ENCODE measurements around the gene GOLGA6A. TPM values are rescaled to one million over a fixed set of nuclear protein-coding genes. Genes with fewer than 3 reads are reported as not detected.
"Not testable (repeated sequence)": the region's sequence is repeated elsewhere in the genome, so short reads cannot be mapped to it uniquely, and the experiment has no call there.

GOLGA6A gene
- total and polyA plus RNA-seq, 9 of the 15 experiments (the other 6 are each of a cell fraction or from before 2014, with no cell fraction given) = not detected

DNA sequence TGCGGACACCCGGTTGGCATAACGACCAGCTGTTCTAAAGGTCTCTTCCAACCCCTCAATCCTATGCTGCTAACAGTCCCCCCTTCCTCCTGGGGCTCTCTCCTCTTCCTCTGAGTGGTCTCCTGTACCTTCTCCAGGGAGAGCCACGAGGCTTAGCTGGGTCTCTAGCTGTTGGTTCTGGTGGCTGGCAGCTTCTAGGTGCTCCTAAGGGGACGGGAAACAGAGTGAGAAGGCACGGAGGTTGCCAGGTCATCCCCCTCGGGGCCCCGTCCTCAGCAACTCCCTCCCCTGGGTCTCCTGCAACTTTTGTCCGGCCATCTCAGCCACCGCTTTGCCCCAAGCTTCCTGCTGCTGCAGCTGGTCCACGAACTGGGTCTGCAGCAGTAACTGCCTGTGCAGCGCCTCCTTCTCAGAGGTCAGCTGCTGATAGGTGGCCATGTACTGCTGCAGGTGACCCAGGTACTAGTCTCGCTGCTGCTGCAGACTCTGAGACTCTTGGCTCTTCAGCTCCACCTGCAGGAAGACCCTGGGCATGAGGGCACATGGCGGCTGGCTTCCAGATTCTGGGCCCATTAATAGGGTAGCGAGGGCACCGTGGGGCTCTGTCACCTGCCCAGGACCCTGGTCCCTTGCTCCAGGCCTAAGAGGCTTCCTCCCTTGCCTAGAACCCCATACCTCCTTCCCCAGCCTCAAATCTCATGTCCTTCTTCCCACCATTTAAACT, 9.6 kb downstream of the GOLGA6A start:
- FAIRE-seq; ATAC-seq; CTCF ChIA-PET (ENCODE audit: low intra/inter-chr PET ratio): not testable (repeated sequence)

DNA sequence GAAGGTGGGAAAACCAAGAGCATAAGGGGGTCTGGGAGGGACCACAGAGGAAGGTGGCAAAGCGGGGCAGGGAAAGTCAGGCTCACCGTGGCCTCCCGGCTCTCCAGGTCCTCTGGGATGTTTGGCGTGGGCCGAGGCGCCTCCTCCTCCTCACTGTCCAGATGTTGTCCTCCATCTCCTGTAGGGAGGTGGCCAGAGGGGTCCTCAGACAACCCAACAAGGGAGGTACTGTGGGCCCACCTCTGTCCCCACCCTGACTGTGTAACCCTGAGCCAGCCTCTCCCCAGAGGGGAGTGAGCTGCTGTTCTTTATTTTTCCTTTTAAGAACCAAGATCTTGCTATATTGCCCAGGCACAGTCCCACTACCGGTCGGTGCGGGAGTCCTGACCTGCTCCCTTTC, 10.2 kb downstream of the GOLGA6A start:
- in situ Hi-C loops (cut with MboI) = loop anchor here (5.0 to 25.0 kb wide), 2 partner anchors 1410 to 1715 kb away; partner anchors contain the start of gene GOLGA6B
- H3K79me2 ChIP-seq (ENCODE audit: control insufficient read depth, insufficient read depth, low read length); FAIRE-seq; BruUV-seq (replicated peaks); H3K9me3 ChIP-seq (replicated peaks; ENCODE audit: control insufficient read depth, insufficient read depth, low read depth, low read length); H3K27me3 ChIP-seq (ENCODE audit: control insufficient read depth in 2 of 2, insufficient read depth in 2 of 2, low read length in 2 of 2); DNase-seq (ENCODE audit: extremely low read depth in 1 of 4, low spot score in 3 of 4); POLR2A ChIA-PET; intact Hi-C loops (cut with micrococcal nuclease); ATAC-seq; H4K20me1 ChIP-seq (replicated peaks; ENCODE audit: control insufficient read depth, insufficient read depth, low read length); H3K27ac ChIP-seq (ENCODE audit: extremely low read depth, low read depth, low read length); H3K9me1 ChIP-seq (ENCODE audit: control insufficient read depth, insufficient read depth, low read length); CTCF ChIA-PET (ENCODE audit: low intra/inter-chr PET ratio); H2AFZ ChIP-seq (ENCODE audit: low read depth, low read length); H3K36me3 ChIP-seq (ENCODE audit: control insufficient read depth, insufficient read depth, low read length); H3K4me3 ChIP-seq; H3K4me2 ChIP-seq (ENCODE audit: insufficient read depth, low read length); H3K9ac ChIP-seq (ENCODE audit: insufficient read depth in 1 of 2, low read depth in 2 of 2, low read length in 2 of 2); H3K4me1 ChIP-seq (replicated peaks in 1 of 2; ENCODE audit: control insufficient read depth in 2 of 2, insufficient read depth in 2 of 2, low read length in 2 of 2): not testable (repeated sequence)
- WGBS (ENCODE audit: insufficient coverage, low coverage, missing lambda C conversion rate) = no CpG with 5 or more reads among the region's 9 CpGs

More for the DNA sequence above, 9.6 kb downstream of the GOLGA6A start:
- intact Hi-C loops (cut with micrococcal nuclease); H3K4me1 ChIP-seq (replicated peaks in 1 of 2; ENCODE audit: control insufficient read depth in 2 of 2, insufficient read depth in 2 of 2, low read length in 2 of 2); H4K20me1 ChIP-seq (replicated peaks; ENCODE audit: control insufficient read depth, insufficient read depth, low read length); H3K27ac ChIP-seq (ENCODE audit: extremely low read depth, low read depth, low read length); H3K9me1 ChIP-seq (ENCODE audit: control insufficient read depth, insufficient read depth, low read length); H3K79me2 ChIP-seq (ENCODE audit: control insufficient read depth, insufficient read depth, low read length); H3K4me3 ChIP-seq; BruUV-seq (replicated peaks); H3K27me3 ChIP-seq (ENCODE audit: control insufficient read depth in 2 of 2, insufficient read depth in 2 of 2, low read length in 2 of 2); H3K4me2 ChIP-seq (ENCODE audit: insufficient read depth, low read length); POLR2A ChIA-PET; H3K9ac ChIP-seq (ENCODE audit: insufficient read depth in 1 of 2, low read depth in 2 of 2, low read length in 2 of 2); H3K36me3 ChIP-seq (ENCODE audit: control insufficient read depth, insufficient read depth, low read length); H3K9me3 ChIP-seq (replicated peaks; ENCODE audit: control insufficient read depth, insufficient read depth, low read depth, low read length); H2AFZ ChIP-seq (ENCODE audit: low read depth, low read length); DNase-seq (ENCODE audit: extremely low read depth in 1 of 4, low spot score in 3 of 4): not testable (repeated sequence)
- TF ChIP-seq, protein P1, sequence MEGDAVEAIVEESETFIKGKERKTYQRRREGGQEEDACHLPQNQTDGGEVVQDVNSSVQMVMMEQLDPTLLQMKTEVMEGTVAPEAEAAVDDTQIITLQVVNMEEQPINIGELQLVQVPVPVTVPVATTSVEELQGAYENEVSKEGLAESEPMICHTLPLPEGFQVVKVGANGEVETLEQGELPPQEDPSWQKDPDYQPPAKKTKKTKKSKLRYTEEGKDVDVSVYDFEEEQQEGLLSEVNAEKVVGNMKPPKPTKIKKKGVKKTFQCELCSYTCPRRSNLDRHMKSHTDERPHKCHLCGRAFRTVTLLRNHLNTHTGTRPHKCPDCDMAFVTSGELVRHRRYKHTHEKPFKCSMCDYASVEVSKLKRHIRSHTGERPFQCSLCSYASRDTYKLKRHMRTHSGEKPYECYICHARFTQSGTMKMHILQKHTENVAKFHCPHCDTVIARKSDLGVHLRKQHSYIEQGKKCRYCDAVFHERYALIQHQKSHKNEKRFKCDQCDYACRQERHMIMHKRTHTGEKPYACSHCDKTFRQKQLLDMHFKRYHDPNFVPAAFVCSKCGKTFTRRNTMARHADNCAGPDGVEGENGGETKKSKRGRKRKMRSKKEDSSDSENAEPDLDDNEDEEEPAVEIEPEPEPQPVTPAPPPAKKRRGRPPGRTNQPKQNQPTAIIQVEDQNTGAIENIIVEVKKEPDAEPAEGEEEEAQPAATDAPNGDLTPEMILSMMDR (IDR thresholded peaks at IDR 0.05 in 2 of 3, conservative IDR thresholded peaks at IDR 0.05 in 1 of 3; ENCODE audit: insufficient read depth in 2 of 3, low read depth in 1 of 3, low read length in 3 of 3) = peak in 2 of 3 experiments; percentile 5 to 27; a peak in 2 of 6 replicates
- in situ Hi-C loops (cut with MboI) = loop anchor here (5.0 to 25.0 kb wide), 2 partner anchors 1410 to 1715 kb away; partner anchors contain the start of gene GOLGA6B
- 2% methylated on average over 4 of the region's 16 CpGs for WGBS (ENCODE audit: insufficient coverage, low coverage, missing lambda C conversion rate)

- H3K27me3 ChIP-seq (ENCODE audit: control insufficient read depth in 2 of 2, insufficient read depth in 2 of 2, low read length in 2 of 2); H3K4me1 ChIP-seq (replicated peaks in 1 of 2; ENCODE audit: control insufficient read depth in 2 of 2, insufficient read depth in 2 of 2, low read length in 2 of 2); H3K4me3 ChIP-seq; CTCF ChIA-PET (ENCODE audit: low intra/inter-chr PET ratio); BruUV-seq (replicated peaks); FAIRE-seq; H3K79me2 ChIP-seq (ENCODE audit: control insufficient read depth, insufficient read depth, low read length); intact Hi-C loops (cut with micrococcal nuclease); ATAC-seq; POLR2A ChIA-PET; H3K4me2 ChIP-seq (ENCODE audit: insufficient read depth, low read length); H3K9ac ChIP-seq (ENCODE audit: insufficient read depth in 1 of 2, low read depth in 2 of 2, low read length in 2 of 2); H3K9me1 ChIP-seq (ENCODE audit: control insufficient read depth, insufficient read depth, low read length); H3K27ac ChIP-seq (ENCODE audit: extremely low read depth, low read depth, low read length); H3K36me3 ChIP-seq (ENCODE audit: control insufficient read depth, insufficient read depth, low read length); H4K20me1 ChIP-seq (replicated peaks; ENCODE audit: control insufficient read depth, insufficient read depth, low read length); DNase-seq (ENCODE audit: extremely low read depth in 1 of 4, low spot score in 3 of 4); H3K9me3 ChIP-seq (replicated peaks; ENCODE audit: control insufficient read depth, insufficient read depth, low read depth, low read length); H2AFZ ChIP-seq (ENCODE audit: low read depth, low read length): not testable (repeated sequence)
- in situ Hi-C loops (cut with MboI) = loop anchor here (5.0 to 25.0 kb wide), 2 partner anchors 1409 to 1716 kb away; partner anchors contain the start of gene GOLGA6B
- 2% methylated on average over 4 of the region's 6 CpGs for WGBS (ENCODE audit: insufficient coverage, low coverage, missing lambda C conversion rate)
Observed at GRCh38 chr15:74071645-74072044, 10.7 kb downstream of the GOLGA6A start.

All from K562 (cell line).